SKM-1 treated with dmso at 0.1 percent for 144 hours (cell line): ENCODE data around the gene KCNIP1.
"Not testable (repeated sequence)": the region's sequence is repeated elsewhere in the genome, so short reads cannot be mapped to it uniquely, and the experiment has no call there.

Experiments used
- DNase-seq: peaks from one replicate; lab custom pipeline; 2025; ENCODE audit not compliant: unreplicated experiment; lab: John Stamatoyannopoulos, UW

The KCNIP1 gene

DNA sequence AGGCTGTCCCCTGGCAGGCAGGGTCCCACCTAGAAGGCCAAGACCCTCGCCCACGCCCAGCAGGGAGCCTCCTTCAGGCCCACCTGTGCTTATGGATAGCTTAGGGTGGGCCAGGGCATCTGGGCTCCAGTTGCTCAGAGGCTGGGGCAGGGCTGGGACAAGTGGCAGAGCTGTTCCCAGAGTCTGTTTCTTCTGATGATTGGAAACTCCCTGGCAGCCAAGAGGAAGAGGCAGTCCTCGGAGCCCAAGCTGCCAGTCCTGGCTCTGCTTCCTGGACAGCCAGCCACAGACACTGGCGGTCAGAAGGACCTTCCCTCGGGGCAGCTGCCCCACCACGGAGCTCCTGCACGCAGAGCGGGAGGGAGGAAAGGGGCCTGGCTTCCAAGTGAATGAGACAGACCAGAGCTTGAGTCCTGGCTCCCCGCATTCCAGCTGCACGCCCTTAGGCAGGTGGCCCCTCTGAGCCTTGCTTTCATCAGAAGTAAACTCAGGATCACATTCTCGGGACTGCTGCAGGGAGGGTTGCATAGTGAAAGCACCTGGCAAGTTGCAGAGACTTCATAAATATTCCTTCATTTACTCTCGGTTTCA lies 241.8 kb downstream of the KCNIP1 start:
- DNase-seq = no peak

DNA sequence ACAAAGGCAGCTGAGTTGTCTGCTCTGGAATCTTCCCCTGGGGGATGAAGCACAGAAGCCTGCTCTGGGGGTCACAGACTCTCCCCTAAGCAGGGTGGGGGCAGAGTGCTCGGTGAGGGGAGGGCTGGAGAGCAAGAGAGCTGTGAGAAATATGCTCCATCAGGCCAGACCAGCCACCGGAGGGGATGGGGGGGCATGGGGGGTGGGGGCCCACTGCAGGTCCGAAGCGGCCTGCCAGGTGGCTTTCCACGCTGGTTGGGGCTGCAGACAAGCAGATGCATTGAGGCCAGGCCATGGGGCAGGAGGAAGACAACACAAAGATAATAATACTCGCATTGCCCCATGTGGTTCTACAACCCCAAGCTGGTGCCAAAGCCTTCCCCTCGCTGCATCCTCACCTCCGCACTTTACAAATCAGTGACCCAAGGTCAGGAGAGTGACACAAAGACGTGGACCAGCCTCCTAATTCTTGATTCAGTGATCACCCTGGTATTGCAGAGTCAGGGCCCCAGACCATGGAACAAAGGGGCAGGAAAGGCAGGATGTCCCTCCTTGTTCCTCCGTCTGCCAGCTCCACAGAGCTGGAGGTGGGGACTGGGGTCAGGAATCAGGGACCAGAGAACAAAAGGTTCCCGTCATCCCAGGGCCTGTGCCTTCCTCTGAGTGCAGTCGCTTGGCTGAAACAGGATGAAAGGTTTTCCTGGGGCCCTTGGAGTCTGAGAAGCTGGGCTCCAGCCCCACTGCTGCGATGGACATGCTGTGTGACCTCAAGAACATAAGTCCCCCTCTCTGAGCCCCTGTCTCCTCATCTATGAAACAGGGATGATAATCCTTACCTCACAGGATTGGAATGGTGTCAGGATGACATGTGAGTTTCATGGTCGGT lies 242.5 kb downstream of the KCNIP1 start:
- DNase-seq = no peak

DNA sequence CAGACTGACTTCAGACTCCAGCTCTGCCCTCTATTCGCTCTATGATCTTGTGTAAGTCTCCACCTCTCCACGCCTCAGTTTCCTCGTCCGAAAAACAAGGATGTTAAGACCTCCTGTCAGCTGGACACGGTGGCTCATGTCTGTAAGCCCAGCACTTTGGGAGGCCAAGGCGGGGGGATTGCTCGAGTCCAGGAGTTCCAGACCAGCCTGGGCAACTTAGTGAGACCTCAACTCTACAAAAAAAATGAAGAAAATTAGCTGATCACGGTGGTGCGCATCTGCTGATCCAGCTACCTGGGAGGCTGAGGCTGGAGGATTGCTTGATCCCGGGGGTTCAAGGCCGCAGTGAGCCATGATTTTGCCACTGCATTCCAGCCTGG lies 243.1 kb downstream of the KCNIP1 start:
- no peak for DNase-seq

GRCh38 chr5:170747357-170747756 lies 243.5 kb downstream of the KCNIP1 start:
- no peak for DNase-seq

DNA sequence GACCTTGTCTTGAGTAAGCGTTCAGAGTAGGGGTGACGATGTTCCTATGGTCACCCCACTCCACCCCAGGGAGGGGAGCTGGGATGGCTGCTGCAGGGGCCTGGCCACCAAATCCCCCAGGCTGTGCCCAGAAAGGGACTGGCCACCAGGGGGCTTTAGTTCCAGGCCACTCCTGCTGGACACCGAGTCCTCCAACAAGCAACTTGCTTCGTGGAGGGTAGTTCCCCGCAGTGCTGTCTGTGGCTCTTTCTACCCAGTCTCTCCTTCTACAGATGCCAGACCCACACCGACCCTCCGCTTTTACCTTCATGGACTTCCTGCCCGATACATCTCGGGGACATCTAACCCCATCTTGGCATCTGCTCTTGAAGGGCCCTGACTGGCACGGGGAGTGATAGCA lies 244.0 kb downstream of the KCNIP1 start:
- no peak for DNase-seq

GRCh38 chr5:170748951-170749471 lies 245.2 kb downstream of the KCNIP1 start:
- no peak for DNase-seq

GRCh38 chr5:170749911-170750431 lies 246.2 kb downstream of the KCNIP1 start:
- DNase-seq = no peak

DNA sequence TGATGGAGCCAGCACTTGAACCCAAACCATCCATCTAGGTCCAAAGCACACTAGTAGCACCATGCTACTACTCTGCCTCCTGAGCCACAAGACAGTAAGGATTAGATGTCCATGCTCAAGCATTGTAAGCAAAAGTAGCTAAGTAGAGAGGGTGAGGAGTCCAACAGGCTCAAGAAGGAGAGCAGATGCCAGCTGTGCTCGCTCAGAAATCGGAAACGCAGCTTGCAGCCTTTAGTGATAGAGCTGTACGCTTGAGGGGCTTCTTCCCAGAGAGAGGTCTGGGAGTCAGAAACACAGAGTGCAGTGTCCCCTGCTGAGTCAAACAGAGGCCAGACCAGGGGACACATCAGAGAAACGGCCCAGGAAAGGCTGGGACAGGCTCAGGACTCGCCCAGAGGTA lies 247.0 kb downstream of the KCNIP1 start:
- DNase-seq = no peak

DNA sequence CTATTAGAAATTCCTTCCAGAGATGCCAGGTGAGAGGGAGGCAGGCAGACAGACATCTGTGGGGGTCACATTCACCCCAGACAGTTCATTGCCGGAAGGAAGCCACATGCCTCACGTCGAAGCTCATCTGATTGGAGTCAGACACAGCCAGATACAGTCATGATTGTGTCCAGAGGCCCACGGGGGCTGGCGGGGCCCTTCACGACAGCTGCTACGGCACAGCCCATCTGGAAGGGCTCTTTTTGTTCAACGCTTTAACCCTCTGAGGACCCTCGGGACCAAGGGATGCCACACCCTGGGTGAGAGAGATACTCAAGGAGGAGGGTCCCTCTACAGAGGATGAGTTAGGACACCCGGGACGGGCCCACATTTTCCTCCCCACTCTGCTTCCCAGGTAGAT lies 247.8 kb downstream of the KCNIP1 start:
- DNase-seq = no peak

GRCh38 chr5:170752257-170753215 lies 248.7 kb downstream of the KCNIP1 start:
- no peak for DNase-seq

DNA sequence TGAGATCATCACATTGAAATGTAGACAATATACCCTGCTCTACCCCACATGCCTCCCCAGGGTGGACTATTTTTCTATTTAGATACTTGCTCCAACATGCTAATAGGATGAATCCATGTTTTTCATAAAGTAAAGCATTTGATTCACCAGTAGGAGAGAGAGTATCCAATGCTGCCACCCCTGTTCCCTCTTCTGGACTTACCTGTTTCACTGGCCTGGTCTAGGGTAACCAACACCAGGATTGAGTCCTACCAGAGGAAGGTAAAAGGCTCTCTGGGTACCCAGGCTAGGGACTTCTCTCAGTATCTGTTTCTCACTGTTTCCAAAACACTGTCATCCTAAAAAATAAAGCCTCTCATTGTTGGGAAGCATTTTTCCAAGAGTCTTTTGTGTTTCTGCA lies 249.5 kb downstream of the KCNIP1 start:
- DNase-seq = no peak

GRCh38 chr5:170754508-170754907 lies 250.7 kb downstream of the KCNIP1 start:
- DNase-seq = not testable (repeated sequence)

DNA sequence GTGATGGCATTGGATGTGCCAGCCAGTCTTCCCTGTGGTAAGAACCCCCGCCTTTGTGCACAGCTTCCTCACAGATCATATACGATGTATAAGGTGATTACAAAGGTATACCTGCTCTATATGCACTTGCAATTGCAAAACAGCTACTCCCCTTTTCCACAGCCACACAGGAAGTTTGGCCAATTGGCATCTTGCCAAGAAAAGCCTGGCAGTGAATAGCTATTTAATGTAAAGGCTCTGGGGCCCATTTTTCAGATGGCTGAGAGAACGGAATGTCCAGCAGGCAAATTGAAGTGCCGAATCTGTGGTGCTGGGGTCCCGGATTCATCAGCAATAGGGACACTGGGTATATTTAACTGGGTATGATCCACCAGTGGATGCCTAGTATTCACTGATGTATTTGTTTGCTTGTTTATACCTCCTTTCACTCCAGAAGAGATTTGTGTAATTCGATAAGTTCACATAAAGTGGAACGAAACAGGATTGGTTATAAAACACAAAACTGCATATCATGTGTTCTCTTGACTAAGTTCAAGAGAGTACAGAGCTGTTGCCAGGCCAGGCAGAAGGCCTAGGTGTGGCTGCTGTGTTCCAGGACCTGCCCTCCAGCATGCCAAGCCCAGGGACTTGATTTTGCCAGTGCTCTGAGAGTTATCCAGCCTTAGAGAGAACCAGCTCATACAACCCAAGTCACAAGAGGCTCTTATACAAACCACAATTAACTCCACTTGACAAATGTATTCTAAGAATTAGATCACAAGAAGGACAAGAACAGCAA lies 252.0 kb downstream of the KCNIP1 start:
- no peak for DNase-seq

- no peak for DNase-seq
These were observed 252.9 kb downstream of the KCNIP1 start for GRCh38 chr5:170756691-170757090.

GRCh38 chr5:170757182-170757601 lies 253.4 kb downstream of the KCNIP1 start:
- DNase-seq = no peak

DNA sequence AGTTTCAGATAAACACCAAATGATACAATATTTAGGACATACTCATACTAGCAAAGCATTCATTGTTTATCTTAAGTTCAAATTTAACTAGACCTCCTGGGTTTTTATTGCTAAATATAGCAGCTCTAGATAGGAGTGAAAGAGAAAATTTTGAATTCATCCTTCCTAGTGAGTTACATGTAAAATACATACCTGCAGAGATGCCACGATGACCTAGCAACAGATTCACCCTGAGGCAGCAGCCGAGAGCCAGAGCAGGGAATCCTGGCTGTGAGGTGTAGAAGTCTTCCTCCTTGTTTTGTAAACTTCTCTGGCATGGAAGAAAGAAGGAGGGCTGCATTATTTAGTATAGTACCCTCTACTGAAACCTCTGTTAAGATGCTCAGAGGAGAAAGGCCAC lies 253.8 kb downstream of the KCNIP1 start:
- DNase-seq = no peak

DNA sequence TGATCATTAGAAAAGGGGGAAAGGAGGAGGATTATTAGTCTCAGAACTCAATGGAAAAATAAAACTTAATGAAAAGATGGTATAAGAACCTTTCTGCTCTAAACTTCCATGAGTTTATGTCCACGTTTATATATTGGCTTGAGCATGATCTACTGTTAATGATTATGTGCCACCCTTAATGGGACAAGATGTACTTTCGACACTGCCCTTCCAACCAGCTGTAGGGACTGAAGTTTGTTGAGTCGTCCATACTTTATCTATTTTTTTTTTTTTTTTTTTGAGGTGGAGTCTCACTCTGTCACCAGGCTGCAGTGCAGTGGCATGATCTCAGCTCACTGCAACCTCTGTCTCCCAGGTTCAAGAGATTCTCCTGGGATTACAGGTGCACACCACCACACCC lies 254.7 kb downstream of the KCNIP1 start:
- no peak for DNase-seq

DNA sequence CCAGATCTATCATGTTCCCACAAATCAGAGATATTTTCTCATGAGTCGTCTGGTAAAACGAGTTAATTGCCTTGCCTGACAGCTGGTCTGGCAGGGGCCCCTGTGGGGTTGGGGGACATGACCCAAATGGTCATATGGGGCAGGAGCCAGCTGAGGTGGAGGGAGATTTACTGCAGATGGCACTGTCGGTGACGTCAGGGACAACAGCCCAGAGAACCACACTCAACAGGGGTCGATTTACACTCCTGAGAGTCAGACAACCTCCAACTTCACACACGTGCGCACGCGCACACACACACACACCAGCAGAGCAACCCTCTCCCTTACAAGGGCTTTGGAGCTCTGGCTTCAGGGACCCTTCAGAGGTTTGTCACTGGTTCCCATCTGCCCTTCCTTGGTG lies 256.3 kb downstream of the KCNIP1 start:
- no peak for DNase-seq

GRCh38 chr5:170761048-170761707 lies 257.4 kb downstream of the KCNIP1 start:
- no peak for DNase-seq

DNA sequence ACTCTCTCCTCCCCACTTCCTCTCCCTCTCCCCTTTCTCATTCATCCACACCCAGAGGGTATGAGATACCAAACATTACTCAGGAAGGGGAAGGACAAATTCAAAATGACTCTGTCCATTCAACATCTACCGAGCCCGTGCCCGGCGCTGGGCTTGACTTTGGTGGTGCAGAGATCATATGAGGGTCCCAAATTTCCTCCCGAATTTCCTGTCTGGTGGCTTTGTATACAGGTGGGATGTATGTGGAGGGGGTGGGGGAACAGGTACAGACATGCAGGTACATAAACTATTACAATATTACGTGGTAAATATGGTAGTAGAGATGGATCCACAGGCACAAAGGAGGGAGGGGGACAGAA lies 257.9 kb downstream of the KCNIP1 start:
- no peak for DNase-seq
